Measurements from ENCODE around the gene COG6.

DNA sequence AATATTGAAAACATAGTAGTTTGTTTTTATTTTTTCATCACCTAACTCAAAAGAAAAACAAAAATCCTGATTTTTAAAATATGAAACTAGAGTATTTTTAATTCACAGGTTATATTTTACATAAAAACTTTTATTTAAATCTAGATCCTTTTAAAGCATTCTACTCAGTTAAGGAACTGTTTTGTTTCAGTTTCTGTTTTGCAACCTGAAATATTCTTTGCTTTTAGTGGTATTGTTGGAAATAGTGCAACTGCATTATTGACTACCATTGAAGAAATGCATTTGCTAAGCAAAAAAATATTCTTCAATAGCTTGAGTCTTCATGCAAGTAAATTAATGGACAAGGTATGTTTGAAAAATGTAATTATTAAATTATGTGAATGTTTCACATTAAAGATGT, 43.8 kb downstream of the COG6 start:
- TF ChIP-seq, protein P1, sequence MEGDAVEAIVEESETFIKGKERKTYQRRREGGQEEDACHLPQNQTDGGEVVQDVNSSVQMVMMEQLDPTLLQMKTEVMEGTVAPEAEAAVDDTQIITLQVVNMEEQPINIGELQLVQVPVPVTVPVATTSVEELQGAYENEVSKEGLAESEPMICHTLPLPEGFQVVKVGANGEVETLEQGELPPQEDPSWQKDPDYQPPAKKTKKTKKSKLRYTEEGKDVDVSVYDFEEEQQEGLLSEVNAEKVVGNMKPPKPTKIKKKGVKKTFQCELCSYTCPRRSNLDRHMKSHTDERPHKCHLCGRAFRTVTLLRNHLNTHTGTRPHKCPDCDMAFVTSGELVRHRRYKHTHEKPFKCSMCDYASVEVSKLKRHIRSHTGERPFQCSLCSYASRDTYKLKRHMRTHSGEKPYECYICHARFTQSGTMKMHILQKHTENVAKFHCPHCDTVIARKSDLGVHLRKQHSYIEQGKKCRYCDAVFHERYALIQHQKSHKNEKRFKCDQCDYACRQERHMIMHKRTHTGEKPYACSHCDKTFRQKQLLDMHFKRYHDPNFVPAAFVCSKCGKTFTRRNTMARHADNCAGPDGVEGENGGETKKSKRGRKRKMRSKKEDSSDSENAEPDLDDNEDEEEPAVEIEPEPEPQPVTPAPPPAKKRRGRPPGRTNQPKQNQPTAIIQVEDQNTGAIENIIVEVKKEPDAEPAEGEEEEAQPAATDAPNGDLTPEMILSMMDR (conservative IDR thresholded peaks at IDR 0.05; ENCODE audit: low read length), result no peak
- no peak for TF ChIP-seq EZH2phosphoT487 (IDR thresholded peaks at IDR 0.05; ENCODE audit: borderline replicate concordance)

All from Loucy (cell line).